Measurements from ENCODE around the gene FGF7.

DNA sequence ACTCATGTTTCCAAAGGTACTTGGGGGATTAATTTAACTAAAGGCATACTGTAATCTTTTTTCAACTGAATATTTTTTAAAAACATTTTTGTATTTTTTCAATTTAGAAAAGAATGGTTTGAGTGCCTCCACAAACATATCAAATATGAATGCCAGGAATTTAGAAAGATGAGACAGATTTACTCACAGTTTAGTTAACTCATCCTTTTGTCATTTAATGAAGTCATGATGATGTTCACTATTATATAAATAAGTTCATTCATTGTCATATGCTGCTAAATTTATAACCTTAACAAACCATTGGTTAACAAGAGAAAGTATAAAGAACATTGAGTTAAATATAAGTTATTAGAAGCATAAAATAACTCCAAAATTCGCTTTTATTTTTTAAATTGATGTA lies 50.0 kb downstream of the FGF7 start:
- no peak for TF ChIP-seq POLR2A (IDR thresholded peaks at IDR 0.05)
- no peak for TF ChIP-seq CTCF (IDR thresholded peaks at IDR 0.05)
